ENCODE results near the gene SPEN.

GRCh38 chr1:15960808-15961207, 113.3 kb downstream of the SPEN start:
- TF ChIP-seq EP300 (IDR thresholded peaks at IDR 0.05), result no peak
- no peak for TF ChIP-seq CTCF (IDR thresholded peaks at IDR 0.05)
- TF ChIP-seq POLR2A (IDR thresholded peaks at IDR 0.05), result no peak
